ENCODE results near the gene RGN. TPM values are rescaled to one million over a fixed set of nuclear protein-coding genes. Genes with fewer than 3 reads are reported as not detected.
"Not testable (repeated sequence)": the region's sequence is repeated elsewhere in the genome, so short reads cannot be mapped to it uniquely, and the experiment has no call there.

Gene RGN
- polyA plus RNA-seq, 1 experiment: 2.1 TPM

GRCh38 chrX:47097018-47097417 lies 18.8 kb downstream of the RGN start:
- Histone ChIP-seq H3K4me3 (ENCODE audit: low read depth, low read length) (no peak overlapping the region), H3K9me3 (ENCODE audit: control insufficient read depth, insufficient read depth, low read length) (no peaks in the 10 kb centered on the region), H3K27me3 (ENCODE audit: control insufficient read depth, insufficient read depth, low read length) (no peaks in the 10 kb centered on the region), H3K27ac (ENCODE audit: low read depth, low read length) (no peak overlapping the region)
- POLR2A ChIA-PET: no interaction called here
- DNase-seq (ENCODE audit: low read depth, low spot score): no peak
- no peak for TF ChIP-seq CTCF (IDR thresholded peaks at IDR 0.05; ENCODE audit: low read depth, low read length)
- CTCF ChIA-PET: interaction anchor here (1.3 kb wide), 1 partner anchor 15 kb away, joined by 3 read pairs; no protein-coding TSS in a partner anchor

- no peak overlapping the region for H3K27ac ChIP-seq (ENCODE audit: low read depth, low read length)
- ChIA-PET POLR2A (no interaction called here), CTCF (interaction anchor here (1.3 kb wide), 1 partner anchor 14 kb away, joined by 3 read pairs; no protein-coding TSS in a partner anchor)
- no peak for TF ChIP-seq CTCF (IDR thresholded peaks at IDR 0.05; ENCODE audit: low read depth, low read length)
- DNase-seq (ENCODE audit: low read depth, low spot score): no peak
- no peak overlapping the region for H3K4me3 ChIP-seq (ENCODE audit: low read depth, low read length)
- no peaks in the 10 kb centered on the region for H3K27me3 ChIP-seq (ENCODE audit: control insufficient read depth, insufficient read depth, low read length)
- H3K9me3 ChIP-seq (ENCODE audit: control insufficient read depth, insufficient read depth, low read length): no peaks in the 10 kb centered on the region
Measured at GRCh38 chrX:47098338-47099094, 20.3 kb downstream of the RGN start.

GRCh38 chrX:47101206-47101605 lies 23.0 kb downstream of the RGN start:
- CTCF ChIA-PET: no interaction called here
- no peak overlapping the region for H3K27ac ChIP-seq (ENCODE audit: low read depth, low read length)
- POLR2A ChIA-PET: no interaction called here
- no peaks in the 10 kb centered on the region for H3K9me3 ChIP-seq (ENCODE audit: control insufficient read depth, insufficient read depth, low read length)
- DNase-seq (ENCODE audit: low read depth, low spot score): no peak
- H3K4me3 ChIP-seq (ENCODE audit: low read depth, low read length): no peak overlapping the region
- no peak for TF ChIP-seq CTCF (IDR thresholded peaks at IDR 0.05; ENCODE audit: low read depth, low read length)
- no peaks in the 10 kb centered on the region for H3K27me3 ChIP-seq (ENCODE audit: control insufficient read depth, insufficient read depth, low read length)

- H3K27ac ChIP-seq (ENCODE audit: low read depth, low read length); POLR2A ChIA-PET; H3K27me3 ChIP-seq (ENCODE audit: control insufficient read depth, insufficient read depth, low read length); H3K4me3 ChIP-seq (ENCODE audit: low read depth, low read length); DNase-seq (ENCODE audit: low read depth, low spot score); H3K9me3 ChIP-seq (ENCODE audit: control insufficient read depth, insufficient read depth, low read length): not testable (repeated sequence)
- CTCF ChIA-PET: interaction anchor here (1.4 kb wide), 1 partner anchor 13 kb away, joined by 3 read pairs; no protein-coding TSS in a partner anchor
Measured at GRCh38 chrX:47110936-47111615, 32.8 kb downstream of the RGN start.

- Histone ChIP-seq H3K4me3 (ENCODE audit: low read depth, low read length) (no peak overlapping the region), H3K27ac (ENCODE audit: low read depth, low read length) (no peak overlapping the region), H3K27me3 (ENCODE audit: control insufficient read depth, insufficient read depth, low read length) (no peaks in the 10 kb centered on the region), H3K9me3 (ENCODE audit: control insufficient read depth, insufficient read depth, low read length) (no peaks in the 10 kb centered on the region)
- no peak for TF ChIP-seq CTCF (IDR thresholded peaks at IDR 0.05; ENCODE audit: low read depth, low read length)
- ChIA-PET POLR2A (no interaction called here), CTCF (interaction anchor here (0.6 to 1.4 kb wide), 2 partner anchors 15 to 41 kb away, joined by 3 read pairs; no protein-coding TSS in a partner anchor)
- no peak for DNase-seq (ENCODE audit: low read depth, low spot score)
Measured at GRCh38 chrX:47112316-47112954, 34.2 kb downstream of the RGN start.

GRCh38 chrX:47116551-47117110 lies 38.4 kb downstream of the RGN start:
- DNase-seq (ENCODE audit: low read depth, low spot score); CTCF ChIA-PET; H3K27me3 ChIP-seq (ENCODE audit: control insufficient read depth, insufficient read depth, low read length); H3K4me3 ChIP-seq (ENCODE audit: low read depth, low read length); POLR2A ChIA-PET; H3K9me3 ChIP-seq (ENCODE audit: control insufficient read depth, insufficient read depth, low read length); H3K27ac ChIP-seq (ENCODE audit: low read depth, low read length): not testable (repeated sequence)

GRCh38 chrX:47124466-47124865 lies 46.2 kb downstream of the RGN start:
- H3K9me3 ChIP-seq (ENCODE audit: control insufficient read depth, insufficient read depth, low read length); POLR2A ChIA-PET; CTCF ChIA-PET; H3K4me3 ChIP-seq (ENCODE audit: low read depth, low read length); DNase-seq (ENCODE audit: low read depth, low spot score); H3K27ac ChIP-seq (ENCODE audit: low read depth, low read length); H3K27me3 ChIP-seq (ENCODE audit: control insufficient read depth, insufficient read depth, low read length): not testable (repeated sequence)

All from AG04450 (cell line).